MM.1S (cell line): ENCODE data around the gene PRDM11.

Experiments
- DNase-seq: peaks from one replicate; pipeline ENCODE4 v3.0.0-alpha.2; 2015
- H2AFZ ChIP-seq: fragments of 300-600 bp; sonication (generic); 2 replicates; pipeline ENCODE4 v1.6.0; 2016; ENCODE audit warnings: antibody characterized with exemption, low read length
- H3F3A ChIP-seq: fragments of 300-600 bp; sonication (generic); 2 replicates; pipeline ENCODE4 v1.6.1; 2016; ENCODE audit warnings: mild to moderate bottlenecking, antibody characterized with exemption, low read length, moderate library complexity, mixed read lengths; ENCODE audit not compliant: insufficient read depth
- H3K27ac ChIP-seq: fragments of 300-600 bp; sonication (generic); 2 replicates; pipeline ENCODE4 v1.5.1; 2016; ENCODE audit warnings: mild to moderate bottlenecking, low read length
- H3K27me3 ChIP-seq: fragments of 300-600 bp; sonication (generic); replicated peaks from 2 replicates; pipeline ENCODE4 v1.6.0; 2016; ENCODE audit warnings: low read length; ENCODE audit not compliant: insufficient read depth
- H3K36me3 ChIP-seq: fragments of 300-600 bp; sonication (generic); replicated peaks from 2 replicates; pipeline ENCODE4 v1.6.1; 2016; ENCODE audit warnings: mild to moderate bottlenecking, low read length, mixed read lengths; ENCODE audit not compliant: insufficient read depth
- H3K4me1 ChIP-seq: fragments of 300-600 bp; sonication (generic); 2 replicates; pipeline ENCODE4 v1.6.1; 2016; ENCODE audit warnings: low read length, mixed read lengths
- H3K4me2 ChIP-seq: fragments of 300-600 bp; sonication (generic); 2 replicates; pipeline ENCODE4 v1.6.0; 2016; ENCODE audit warnings: low read depth, low read length
- H3K4me3 ChIP-seq: fragments of 300-600 bp; sonication (generic); 2 replicates; pipeline ENCODE4 v1.5.1; 2016; ENCODE audit warnings: low read length, mixed read lengths
- H3K79me2 ChIP-seq: fragments of 300-600 bp; sonication (generic); 2 replicates; pipeline ENCODE4 v1.6.1; 2016; ENCODE audit warnings: mixed run types, low read length, mixed read lengths
- H3K9ac ChIP-seq: fragments of 300-600 bp; sonication (generic); 2 replicates; pipeline ENCODE4 v1.6.1; 2016; ENCODE audit warnings: low read length, mixed read lengths
- H3K9me2 ChIP-seq: fragments of 300-600 bp; sonication (generic); replicated peaks from 2 replicates; pipeline ENCODE4 v1.6.1; 2016; ENCODE audit warnings: mild to moderate bottlenecking, low read length, mixed read lengths; ENCODE audit not compliant: insufficient read depth
- H3K9me3 ChIP-seq: fragments of 300-600 bp; sonication (generic); replicated peaks from 2 replicates; pipeline ENCODE4 v1.6.1; 2016; ENCODE audit warnings: mild to moderate bottlenecking, low read length, mixed read lengths; ENCODE audit not compliant: insufficient read depth
- H4K20me1 ChIP-seq: fragments of 300-600 bp; sonication (generic); 2 replicates; pipeline ENCODE4 v1.6.1; 2016; ENCODE audit warnings: mild to moderate bottlenecking, low read length, moderate library complexity, mixed read lengths; ENCODE audit not compliant: insufficient read depth
- CTCF ChIP-seq: fragments of 300-600 bp; sonication (generic); IDR thresholded peaks from 2 replicates; pipeline ENCODE4 v1.5.1; 2016; ENCODE audit warnings: antibody characterized with exemption, low read length, mixed read lengths
- EZH2 ChIP-seq: fragments of 300-600 bp; sonication (generic); optimal IDR thresholded peaks from 2 replicates; pipeline ENCODE3; 2017; ENCODE audit warnings: low read depth, mild to moderate bottlenecking, antibody characterized with exemption, low read length, mixed read lengths
- EZH2phosphoT487 ChIP-seq: fragments of 300-600 bp; sonication (generic); IDR thresholded peaks from 2 replicates; pipeline ENCODE4 v1.6.1; 2018; ENCODE audit warnings: antibody characterized with exemption, low read length

PRDM11 gene

GRCh38 chr11:45171550-45171949, 25.1 kb downstream of the PRDM11 start:
- H3F3A ChIP-seq: no peaks in the 10 kb centered on the region

GRCh38 chr11:45173064-45173463, 26.6 kb downstream of the PRDM11 start:
- Histone ChIP-seq H3K4me2 (no peak overlapping the region), H3K27me3 (no peaks in the 10 kb centered on the region), H3K79me2 (no peaks in the 10 kb centered on the region), H3F3A (no peaks in the 10 kb centered on the region), H4K20me1 (no peaks in the 10 kb centered on the region), H3K9me3 (no peaks in the 10 kb centered on the region), H3K4me1 (no peaks in the 10 kb centered on the region), H2AFZ (no peak overlapping the region), H3K27ac (no peak overlapping the region), H3K36me3 (no peaks in the 10 kb centered on the region), H3K9ac (no peak overlapping the region), H3K9me2 (no peaks in the 10 kb centered on the region), H3K4me3 (no peak overlapping the region)
- TF ChIP-seq EZH2: no peak
- TF ChIP-seq EZH2phosphoT487: no peak
- TF ChIP-seq CTCF: no peak
- no peak for DNase-seq

More at GRCh38 chr11:45171550-45171949, 25.1 kb downstream of the PRDM11 start:
- H4K20me1 ChIP-seq: no peaks in the 10 kb centered on the region
- no peak overlapping the region for H3K4me3 ChIP-seq
- H3K27me3 ChIP-seq: no peaks in the 10 kb centered on the region
- H3K9me3 ChIP-seq: no peaks in the 10 kb centered on the region
- TF ChIP-seq EZH2phosphoT487: no peak
- no peak for TF ChIP-seq EZH2
- no peak for TF ChIP-seq CTCF
- H3K9me2 ChIP-seq: no peaks in the 10 kb centered on the region
- DNase-seq: no peak
- H3K9ac ChIP-seq: no peak overlapping the region
- H3K4me1 ChIP-seq: no peaks in the 10 kb centered on the region
- no peak overlapping the region for H3K27ac ChIP-seq
- H3K36me3 ChIP-seq: no peaks in the 10 kb centered on the region
- H3K79me2 ChIP-seq: no peaks in the 10 kb centered on the region
- no peak overlapping the region for H2AFZ ChIP-seq
- H3K4me2 ChIP-seq: no peak overlapping the region

GRCh38 chr11:45174168-45174835, 27.9 kb downstream of the PRDM11 start:
- H3K9ac ChIP-seq: no peak overlapping the region
- no peak overlapping the region for H3K4me3 ChIP-seq
- DNase-seq: no peak
- TF ChIP-seq CTCF: no peak
- TF ChIP-seq EZH2: no peak
- no peak for TF ChIP-seq EZH2phosphoT487
- no peaks in the 10 kb centered on the region for H3K4me1 ChIP-seq
- H3K27me3 ChIP-seq: no peaks in the 10 kb centered on the region
- no peak overlapping the region for H3K4me2 ChIP-seq
- H3K9me2 ChIP-seq: no peaks in the 10 kb centered on the region
- H3K36me3 ChIP-seq: no peaks in the 10 kb centered on the region
- no peaks in the 10 kb centered on the region for H3K79me2 ChIP-seq
- no peak overlapping the region for H2AFZ ChIP-seq
- H3K9me3 ChIP-seq: no peaks in the 10 kb centered on the region
- no peaks in the 10 kb centered on the region for H3F3A ChIP-seq
- H3K27ac ChIP-seq: no peak overlapping the region
- no peaks in the 10 kb centered on the region for H4K20me1 ChIP-seq
